Measurements from ENCODE around the gene CDK2AP2. TPM values are rescaled to one million over a fixed set of nuclear protein-coding genes. Genes with fewer than 3 reads are reported as not detected.
"Not testable (repeated sequence)": the region's sequence is repeated elsewhere in the genome, so short reads cannot be mapped to it uniquely, and the experiment has no call there.

Gene CDK2AP2
- total RNA-seq, 1 donor, result 22.1 TPM

DNA sequence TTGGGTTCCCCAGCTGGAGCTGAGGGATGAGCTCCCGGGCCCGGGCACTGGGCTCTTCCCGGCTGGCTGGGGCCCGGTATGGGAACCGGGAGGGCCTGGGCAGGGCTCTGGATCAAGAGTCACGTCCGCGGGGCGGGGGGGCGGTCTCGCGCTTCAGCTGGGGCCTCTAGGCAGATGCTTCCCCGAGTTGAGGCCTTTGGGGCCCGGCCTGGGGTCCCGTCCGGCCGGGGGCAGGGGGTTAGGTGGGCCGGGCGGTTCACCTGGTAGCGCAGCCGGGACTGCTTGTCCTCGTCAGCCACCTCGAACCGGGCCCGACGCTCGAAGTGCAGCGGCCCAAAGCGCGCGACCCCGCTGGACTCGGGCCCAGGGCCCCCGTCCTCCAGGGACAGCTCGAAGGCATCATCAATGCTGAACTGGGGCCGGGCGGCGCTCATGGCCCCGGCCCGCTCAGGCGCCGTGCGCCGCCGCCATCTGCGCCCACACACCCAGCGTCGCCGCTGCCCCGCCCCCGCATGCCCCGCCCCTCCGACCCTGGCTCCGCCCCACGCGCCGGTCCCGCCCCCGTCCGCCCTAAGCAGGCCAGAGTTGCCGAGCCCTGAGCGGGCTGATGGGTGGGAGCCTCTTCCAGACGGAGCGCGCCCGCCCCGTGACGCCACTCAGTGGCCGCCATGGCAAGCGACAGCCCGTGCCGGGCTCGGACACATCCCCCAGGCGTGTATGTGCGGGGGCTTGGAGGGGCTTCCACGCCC lies 39.0 kb downstream of the CDK2AP2 start, which contains the start of gene TMEM134:
Gene TMEM134 (minus strand): TSS at position 493 of the 749 bp plus-strand sequence. CDS start 59 bp downstream, at position 434.
- TF ChIP-seq, protein P1, sequence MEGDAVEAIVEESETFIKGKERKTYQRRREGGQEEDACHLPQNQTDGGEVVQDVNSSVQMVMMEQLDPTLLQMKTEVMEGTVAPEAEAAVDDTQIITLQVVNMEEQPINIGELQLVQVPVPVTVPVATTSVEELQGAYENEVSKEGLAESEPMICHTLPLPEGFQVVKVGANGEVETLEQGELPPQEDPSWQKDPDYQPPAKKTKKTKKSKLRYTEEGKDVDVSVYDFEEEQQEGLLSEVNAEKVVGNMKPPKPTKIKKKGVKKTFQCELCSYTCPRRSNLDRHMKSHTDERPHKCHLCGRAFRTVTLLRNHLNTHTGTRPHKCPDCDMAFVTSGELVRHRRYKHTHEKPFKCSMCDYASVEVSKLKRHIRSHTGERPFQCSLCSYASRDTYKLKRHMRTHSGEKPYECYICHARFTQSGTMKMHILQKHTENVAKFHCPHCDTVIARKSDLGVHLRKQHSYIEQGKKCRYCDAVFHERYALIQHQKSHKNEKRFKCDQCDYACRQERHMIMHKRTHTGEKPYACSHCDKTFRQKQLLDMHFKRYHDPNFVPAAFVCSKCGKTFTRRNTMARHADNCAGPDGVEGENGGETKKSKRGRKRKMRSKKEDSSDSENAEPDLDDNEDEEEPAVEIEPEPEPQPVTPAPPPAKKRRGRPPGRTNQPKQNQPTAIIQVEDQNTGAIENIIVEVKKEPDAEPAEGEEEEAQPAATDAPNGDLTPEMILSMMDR (IDR thresholded peaks at IDR 0.05; ENCODE audit: insufficient read depth, low read length), result peak; percentile 18
- peak within 1 kb of the TSS; percentile 78 for H3K4me3 ChIP-seq (ENCODE audit: low read depth, low read length)
- DNase-seq (ENCODE audit: low read depth), result peak; percentile 86

GRCh38 chr11:67468456-67468758 lies 39.6 kb downstream of the CDK2AP2 start:
- H3K4me3 ChIP-seq (ENCODE audit: low read depth, low read length), result peak overlapping the region; percentile 78
- TF ChIP-seq, protein P1 (IDR thresholded peaks at IDR 0.05; ENCODE audit: insufficient read depth, low read length), result no peak
- no peak for DNase-seq (ENCODE audit: low read depth)

- DNase-seq (ENCODE audit: low read depth), result peak; percentile 14
- peak overlapping the region; percentile 78 for H3K4me3 ChIP-seq (ENCODE audit: low read depth, low read length)
- TF ChIP-seq, protein P1 (IDR thresholded peaks at IDR 0.05; ENCODE audit: insufficient read depth, low read length), result no peak
These were observed 39.9 kb downstream of the CDK2AP2 start for GRCh38 chr11:67468056-67468455.

DNA sequence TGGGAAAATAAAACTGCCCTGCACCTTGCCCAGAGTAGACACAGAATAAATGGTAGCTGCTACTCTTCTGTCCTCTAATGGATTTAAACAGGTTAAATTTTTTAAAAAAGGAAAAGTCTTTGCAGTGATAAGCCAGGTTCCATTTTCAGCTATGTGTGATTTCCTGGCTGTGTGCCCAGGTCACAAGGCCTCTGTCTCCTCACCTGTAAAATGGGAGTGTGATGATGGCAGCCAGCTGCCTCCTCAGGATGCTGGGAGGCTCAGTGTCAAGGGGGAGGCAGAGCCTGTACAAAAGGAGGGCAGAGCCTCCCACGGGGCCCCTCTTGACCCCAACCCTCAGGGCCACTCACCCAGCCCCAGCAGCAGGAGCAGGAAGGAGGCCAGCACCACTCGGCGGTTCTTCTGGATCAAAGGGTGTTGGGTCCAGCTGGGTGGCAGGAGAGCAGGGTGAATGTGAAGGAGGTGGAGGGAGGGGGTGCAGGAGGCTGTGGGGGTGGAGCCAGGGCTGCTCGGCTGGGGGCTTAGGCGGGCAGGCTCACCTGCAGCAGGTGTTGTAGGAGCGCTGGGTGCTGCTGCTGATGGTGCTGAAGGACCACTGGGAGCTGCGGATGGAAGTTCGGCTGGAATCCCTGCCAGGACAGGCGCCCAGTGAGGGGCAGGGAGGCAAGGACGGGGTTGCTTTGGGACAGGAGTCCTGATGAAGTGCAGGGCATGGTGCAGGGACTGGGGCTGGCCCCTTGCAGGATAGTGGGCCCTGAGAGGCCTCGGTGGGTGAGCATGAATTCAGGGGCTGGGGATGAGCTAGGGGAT lies 40.8 kb downstream of the CDK2AP2 start:
- no peak for DNase-seq (ENCODE audit: low read depth)
- TF ChIP-seq, protein P1 (IDR thresholded peaks at IDR 0.05; ENCODE audit: insufficient read depth, low read length), result no peak
- H3K4me3 ChIP-seq (ENCODE audit: low read depth, low read length), result peak overlapping the region; percentile 78

DNA sequence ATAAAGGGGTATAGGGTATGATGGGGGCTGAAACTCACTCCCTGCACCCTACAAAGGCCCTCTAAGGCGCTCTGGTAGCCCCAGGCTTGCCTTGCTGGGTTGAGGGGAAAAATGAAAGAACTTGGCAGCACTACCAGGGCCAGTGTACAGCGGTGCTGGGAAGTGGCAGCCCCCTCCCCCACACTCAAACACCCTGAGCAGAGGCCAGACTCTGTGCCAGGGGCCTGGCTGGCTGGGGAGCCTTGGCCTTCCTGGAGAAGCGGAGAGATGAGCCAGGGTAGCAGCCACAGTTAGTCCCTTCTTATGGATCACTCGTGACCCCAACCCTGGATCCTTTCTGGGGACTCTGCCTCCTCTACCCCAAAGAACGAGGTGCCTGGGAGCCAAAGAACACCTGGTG lies 41.6 kb downstream of the CDK2AP2 start:
- TF ChIP-seq, protein P1 (IDR thresholded peaks at IDR 0.05; ENCODE audit: insufficient read depth, low read length), result no peak
- no peak for DNase-seq (ENCODE audit: low read depth)
- H3K4me3 ChIP-seq (ENCODE audit: low read depth, low read length), result no peak overlapping the region

GRCh38 chr11:67465530-67465929 lies 42.4 kb downstream of the CDK2AP2 start:
- not testable (repeated sequence) for H3K4me3 ChIP-seq (ENCODE audit: low read depth, low read length)
- peak; percentile 61 for DNase-seq (ENCODE audit: low read depth)

- peak overlapping the region; percentile 67 for H3K4me3 ChIP-seq (ENCODE audit: low read depth, low read length)
- DNase-seq (ENCODE audit: low read depth), result no peak
- TF ChIP-seq, protein P1 (IDR thresholded peaks at IDR 0.05; ENCODE audit: insufficient read depth, low read length), result no peak
These were observed 42.8 kb downstream of the CDK2AP2 start for GRCh38 chr11:67465189-67465510.
